Measurements from ENCODE around the gene ZDHHC3.

GRCh38 chr3:44894485-44894884 lies 81.5 kb downstream of the ZDHHC3 start:
- no peak for TF ChIP-seq POLR2A (IDR thresholded peaks at IDR 0.05)
- TF ChIP-seq, protein P1, sequence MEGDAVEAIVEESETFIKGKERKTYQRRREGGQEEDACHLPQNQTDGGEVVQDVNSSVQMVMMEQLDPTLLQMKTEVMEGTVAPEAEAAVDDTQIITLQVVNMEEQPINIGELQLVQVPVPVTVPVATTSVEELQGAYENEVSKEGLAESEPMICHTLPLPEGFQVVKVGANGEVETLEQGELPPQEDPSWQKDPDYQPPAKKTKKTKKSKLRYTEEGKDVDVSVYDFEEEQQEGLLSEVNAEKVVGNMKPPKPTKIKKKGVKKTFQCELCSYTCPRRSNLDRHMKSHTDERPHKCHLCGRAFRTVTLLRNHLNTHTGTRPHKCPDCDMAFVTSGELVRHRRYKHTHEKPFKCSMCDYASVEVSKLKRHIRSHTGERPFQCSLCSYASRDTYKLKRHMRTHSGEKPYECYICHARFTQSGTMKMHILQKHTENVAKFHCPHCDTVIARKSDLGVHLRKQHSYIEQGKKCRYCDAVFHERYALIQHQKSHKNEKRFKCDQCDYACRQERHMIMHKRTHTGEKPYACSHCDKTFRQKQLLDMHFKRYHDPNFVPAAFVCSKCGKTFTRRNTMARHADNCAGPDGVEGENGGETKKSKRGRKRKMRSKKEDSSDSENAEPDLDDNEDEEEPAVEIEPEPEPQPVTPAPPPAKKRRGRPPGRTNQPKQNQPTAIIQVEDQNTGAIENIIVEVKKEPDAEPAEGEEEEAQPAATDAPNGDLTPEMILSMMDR (IDR thresholded peaks at IDR 0.05) = no peak
- no peak for TF ChIP-seq POLR2AphosphoS5 (IDR thresholded peaks at IDR 0.05)

Measured in breast epithelium (tissue), 3 donors.